NB4 (cell line): ENCODE results near the gene RGS1.
A peak's percentile ranks its signal among the peaks of the same experiment; 100 is the strongest.

Experiments used
- DNase-seq: peaks from one replicate; pipeline ENCODE4 v3.0.0; 2010; ENCODE audit warnings: low read depth
- H3K4me3 ChIP-seq: one replicate; pipeline ENCODE4 v1.5.1; 2011; ENCODE audit warnings: mild to moderate bottlenecking, low read depth, low read length, moderate library complexity
- MYC ChIP-seq: IDR thresholded peaks from 2 replicates; pipeline ENCODE4 v1.6.1; 2011; ENCODE audit warnings: low read depth, low read length
- POLR2A ChIP-seq: IDR thresholded peaks from 2 replicates; pipeline ENCODE4 v1.6.1; 2011; ENCODE audit warnings: mild to moderate bottlenecking; ENCODE audit not compliant: insufficient read length; ENCODE audit errors: extremely low read depth
- TF ChIP-seq, protein P1 (sequence below): IDR thresholded peaks from one replicate; pipeline ENCODE4 v1.5.1; 2012; ENCODE audit warnings: low read depth, low read length
- TF ChIP-seq, protein P2 (sequence below): IDR thresholded peaks from 2 replicates; pipeline ENCODE4 v1.6.1; 2011; ENCODE audit warnings: low read depth, low read length

Gene RGS1

DNA sequence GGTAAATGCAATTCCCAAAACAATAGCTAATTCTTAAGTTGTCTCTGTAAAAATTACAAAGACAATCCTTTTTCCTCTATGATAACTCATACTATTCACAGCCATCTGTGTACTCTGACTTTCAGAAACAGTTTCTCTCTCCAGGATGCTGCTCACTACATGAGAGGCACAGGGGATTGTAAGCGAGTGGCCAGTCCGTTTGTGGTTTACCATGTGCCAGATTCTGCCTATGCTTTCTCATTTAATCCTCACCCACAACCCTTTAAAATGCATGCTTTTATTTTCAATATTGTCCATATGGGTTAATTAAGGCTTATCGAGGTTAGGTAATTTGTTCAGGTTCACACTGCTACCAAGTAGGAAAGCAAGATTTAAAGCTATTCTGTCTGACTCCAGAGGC lies 23.0 kb downstream of the RGS1 start:
- H3K4me3 ChIP-seq, result no peak overlapping the region
- DNase-seq, result no peak
- TF ChIP-seq, protein P1, sequence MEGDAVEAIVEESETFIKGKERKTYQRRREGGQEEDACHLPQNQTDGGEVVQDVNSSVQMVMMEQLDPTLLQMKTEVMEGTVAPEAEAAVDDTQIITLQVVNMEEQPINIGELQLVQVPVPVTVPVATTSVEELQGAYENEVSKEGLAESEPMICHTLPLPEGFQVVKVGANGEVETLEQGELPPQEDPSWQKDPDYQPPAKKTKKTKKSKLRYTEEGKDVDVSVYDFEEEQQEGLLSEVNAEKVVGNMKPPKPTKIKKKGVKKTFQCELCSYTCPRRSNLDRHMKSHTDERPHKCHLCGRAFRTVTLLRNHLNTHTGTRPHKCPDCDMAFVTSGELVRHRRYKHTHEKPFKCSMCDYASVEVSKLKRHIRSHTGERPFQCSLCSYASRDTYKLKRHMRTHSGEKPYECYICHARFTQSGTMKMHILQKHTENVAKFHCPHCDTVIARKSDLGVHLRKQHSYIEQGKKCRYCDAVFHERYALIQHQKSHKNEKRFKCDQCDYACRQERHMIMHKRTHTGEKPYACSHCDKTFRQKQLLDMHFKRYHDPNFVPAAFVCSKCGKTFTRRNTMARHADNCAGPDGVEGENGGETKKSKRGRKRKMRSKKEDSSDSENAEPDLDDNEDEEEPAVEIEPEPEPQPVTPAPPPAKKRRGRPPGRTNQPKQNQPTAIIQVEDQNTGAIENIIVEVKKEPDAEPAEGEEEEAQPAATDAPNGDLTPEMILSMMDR, result no peak
- TF ChIP-seq MYC (no peak), POLR2A (no peak)
- TF ChIP-seq, protein P2, sequence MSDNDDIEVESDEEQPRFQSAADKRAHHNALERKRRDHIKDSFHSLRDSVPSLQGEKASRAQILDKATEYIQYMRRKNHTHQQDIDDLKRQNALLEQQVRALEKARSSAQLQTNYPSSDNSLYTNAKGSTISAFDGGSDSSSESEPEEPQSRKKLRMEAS, result no peak

DNA sequence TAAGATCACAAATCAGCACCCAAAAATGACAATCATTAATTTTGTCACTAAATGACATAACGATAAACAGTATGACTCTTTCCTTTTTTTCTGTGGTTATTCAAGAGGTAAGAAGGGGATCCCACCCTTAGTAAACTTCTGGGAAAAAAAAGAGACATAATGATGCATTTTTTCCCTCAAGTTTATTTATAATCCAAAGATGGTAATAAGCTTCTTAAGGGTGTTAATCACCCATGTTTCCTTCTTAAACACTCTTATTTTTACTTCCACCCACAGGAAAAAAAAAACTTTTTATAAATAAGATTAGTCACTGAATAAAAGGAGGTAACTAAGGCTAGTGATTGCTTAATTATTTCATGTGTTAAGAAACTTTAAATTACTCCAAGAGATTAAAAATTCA lies 24.7 kb downstream of the RGS1 start:
- DNase-seq, result no peak
- no peak overlapping the region for H3K4me3 ChIP-seq
- TF ChIP-seq, protein P1, result no peak
- TF ChIP-seq, protein P2, result no peak
- no peak for TF ChIP-seq MYC
- no peak for TF ChIP-seq POLR2A

DNA sequence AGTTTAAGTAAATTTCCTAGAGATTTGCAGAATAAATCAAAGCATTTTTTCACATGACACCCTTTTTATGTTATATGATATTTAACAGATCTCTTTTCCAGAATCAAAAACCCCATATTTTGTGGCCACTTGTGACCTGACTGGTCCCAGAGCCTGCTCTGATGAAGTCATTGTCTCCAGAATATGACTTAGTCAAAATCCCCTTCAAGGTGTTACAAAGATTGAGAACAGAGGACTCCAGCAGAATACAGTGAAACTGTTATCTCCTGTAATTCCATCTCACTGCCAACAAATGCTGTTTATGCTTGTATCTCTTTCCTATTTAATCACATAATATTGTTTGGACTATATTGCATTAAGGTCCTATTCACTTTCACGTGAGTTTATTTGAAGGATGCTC lies 25.6 kb downstream of the RGS1 start:
- no peak overlapping the region for H3K4me3 ChIP-seq
- DNase-seq, result no peak
- no peak for TF ChIP-seq POLR2A
- TF ChIP-seq, protein P1, result no peak

DNA sequence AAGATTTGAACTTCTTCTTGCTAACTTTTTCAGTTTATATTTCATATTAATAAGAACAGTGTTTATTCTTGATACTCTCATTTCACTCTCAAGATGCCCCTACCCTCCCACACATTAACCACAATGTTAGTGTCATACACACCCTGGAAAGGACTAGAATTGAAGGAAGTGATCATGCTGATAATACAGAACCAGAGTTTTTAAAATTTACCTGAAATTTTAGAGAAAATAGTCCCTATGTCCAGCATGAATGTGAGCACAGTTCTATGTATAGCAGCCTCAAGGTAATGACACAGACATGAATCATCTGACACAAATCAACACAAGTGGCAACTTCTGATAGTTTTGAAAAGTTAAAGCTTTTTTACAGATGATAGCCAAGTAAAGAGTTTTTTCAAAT lies 26.0 kb downstream of the RGS1 start:
- TF ChIP-seq POLR2A, result no peak
- TF ChIP-seq, protein P2, result no peak
- TF ChIP-seq, protein P1, result no peak
- TF ChIP-seq MYC, result no peak
- no peak overlapping the region for H3K4me3 ChIP-seq
- DNase-seq, result peak; percentile 17

DNA sequence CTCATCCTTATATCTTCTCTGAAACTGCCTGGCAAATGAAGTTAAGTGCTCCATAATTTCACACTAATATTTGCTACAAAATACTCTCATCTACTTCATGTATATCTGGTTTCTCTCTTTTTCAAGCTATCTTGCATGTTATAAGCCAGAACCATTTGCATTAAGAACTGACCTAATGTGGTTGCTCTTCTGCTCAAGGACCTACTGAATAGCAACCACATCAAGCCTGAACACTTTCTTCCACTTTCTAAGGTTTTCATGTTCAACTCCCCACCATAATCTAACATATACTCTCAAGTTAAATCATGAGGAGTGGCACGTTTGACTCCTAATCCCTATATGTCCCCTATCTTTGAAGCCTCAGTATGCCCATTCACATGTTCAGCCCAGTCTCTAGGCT lies 27.2 kb downstream of the RGS1 start:
- DNase-seq, result no peak

More for the DNA sequence above, 27.2 kb downstream of the RGS1 start:
- TF ChIP-seq MYC, result no peak
- TF ChIP-seq, protein P1, result no peak
- TF ChIP-seq, protein P2, result no peak
- no peak for TF ChIP-seq POLR2A
- no peak overlapping the region for H3K4me3 ChIP-seq
